Ecto neural progenitor cell (in vitro differentiated cells): ENCODE data around the gene KCNMB2.

Source experiments
- DNase-seq: peaks from one replicate; pipeline ENCODE4 v3.0.0-alpha.2; 2018; ENCODE audit warnings: low spot score

The KCNMB2 gene

GRCh38 chr3:178568911-178569310, 32.7 kb downstream of the KCNMB2 start:
- no peak for DNase-seq

- no peak for DNase-seq
Measured at GRCh38 chr3:178569826-178570225, 33.6 kb downstream of the KCNMB2 start.

- no peak for DNase-seq
Measured at GRCh38 chr3:178583963-178584575, 47.8 kb downstream of the KCNMB2 start.

GRCh38 chr3:178584722-178585380, 48.6 kb downstream of the KCNMB2 start:
- DNase-seq: no peak

- no peak for DNase-seq
Measured at GRCh38 chr3:178585454-178585853, 49.2 kb downstream of the KCNMB2 start.

GRCh38 chr3:178586076-178586475, 49.8 kb downstream of the KCNMB2 start:
- DNase-seq: no peak

GRCh38 chr3:178588628-178589027, 52.4 kb downstream of the KCNMB2 start:
- no peak for DNase-seq

- DNase-seq: no peak
Measured at GRCh38 chr3:178593786-178594185, 57.5 kb downstream of the KCNMB2 start.

- no peak for DNase-seq
Measured at GRCh38 chr3:178597371-178597770, 61.1 kb downstream of the KCNMB2 start.

GRCh38 chr3:178602856-178603255, 66.6 kb downstream of the KCNMB2 start:
- no peak for DNase-seq

GRCh38 chr3:178603735-178604134, 67.5 kb downstream of the KCNMB2 start:
- no peak for DNase-seq

- no peak for DNase-seq
Measured at GRCh38 chr3:178618197-178618596, 82.0 kb downstream of the KCNMB2 start.

GRCh38 chr3:178618896-178619295, 82.7 kb downstream of the KCNMB2 start:
- no peak for DNase-seq

GRCh38 chr3:178623666-178624255, 87.5 kb downstream of the KCNMB2 start:
- no peak for DNase-seq

- DNase-seq: no peak
Measured at GRCh38 chr3:178624276-178624675, 88.0 kb downstream of the KCNMB2 start.

- DNase-seq: no peak
Measured at GRCh38 chr3:178625053-178625600, 88.9 kb downstream of the KCNMB2 start.

- DNase-seq: no peak
Measured at GRCh38 chr3:178628037-178628436, 91.8 kb downstream of the KCNMB2 start.

- DNase-seq: no peak
Measured at GRCh38 chr3:178629430-178630178, 93.4 kb downstream of the KCNMB2 start.

GRCh38 chr3:178631950-178632349, 95.7 kb downstream of the KCNMB2 start:
- no peak for DNase-seq

- no peak for DNase-seq
Measured at GRCh38 chr3:178634975-178635374, 98.7 kb downstream of the KCNMB2 start.

GRCh38 chr3:178637802-178638201, 101.6 kb downstream of the KCNMB2 start:
- DNase-seq: no peak

GRCh38 chr3:178645503-178645902, 109.3 kb downstream of the KCNMB2 start:
- no peak for DNase-seq
